Central memory CD4-positive, alpha-beta T cell (primary cell): ENCODE data around the gene NF1.
"Not testable (repeated sequence)": the region's sequence is repeated elsewhere in the genome, so short reads cannot be mapped to it uniquely, and the experiment has no call there.

ENCODE experiments used
- DNase-seq: peaks from one replicate; pipeline ENCODE4 v3.0.0; 2022

NF1 gene

GRCh38 chr17:31355935-31356334 lies 261.2 kb downstream of the NF1 start:
- DNase-seq, result no peak

- DNase-seq, result no peak
Measured at GRCh38 chr17:31357091-31357490, 262.3 kb downstream of the NF1 start.

- DNase-seq, result no peak
Measured at GRCh38 chr17:31357839-31358394, 263.1 kb downstream of the NF1 start.

GRCh38 chr17:31364012-31364411 lies 269.2 kb downstream of the NF1 start:
- DNase-seq, result no peak

- no peak for DNase-seq
Measured at GRCh38 chr17:31366088-31366487, 271.3 kb downstream of the NF1 start.

GRCh38 chr17:31369266-31369665 lies 274.5 kb downstream of the NF1 start:
- DNase-seq, result no peak

- no peak for DNase-seq
Measured at GRCh38 chr17:31371511-31372097, 276.8 kb downstream of the NF1 start.

GRCh38 chr17:31373150-31374093 lies 278.6 kb downstream of the NF1 start:
- peak; percentile 57 for DNase-seq

- DNase-seq, result no peak
Measured at GRCh38 chr17:31374094-31374447, 279.3 kb downstream of the NF1 start.

GRCh38 chr17:31374503-31374902 lies 279.7 kb downstream of the NF1 start:
- no peak for DNase-seq

GRCh38 chr17:31378638-31379037 lies 283.9 kb downstream of the NF1 start:
- DNase-seq, result no peak

- no peak for DNase-seq
Measured at GRCh38 chr17:31379597-31380205, 284.9 kb downstream of the NF1 start.

GRCh38 chr17:31381165-31381668 lies 286.4 kb downstream of the NF1 start:
- no peak for DNase-seq

- not testable (repeated sequence) for DNase-seq
Measured at GRCh38 chr17:31382668-31383275, 288.0 kb downstream of the NF1 start.

- not testable (repeated sequence) for DNase-seq
Measured at GRCh38 chr17:31383488-31383887, 288.7 kb downstream of the NF1 start.

GRCh38 chr17:31385428-31386285 lies 290.9 kb downstream of the NF1 start:
- no peak for DNase-seq

GRCh38 chr17:31386542-31387075 lies 291.8 kb downstream of the NF1 start:
- no peak for DNase-seq

- DNase-seq, result no peak
Measured at GRCh38 chr17:31387438-31387837, 292.7 kb downstream of the NF1 start.

- DNase-seq, result no peak
Measured at GRCh38 chr17:31388351-31388750, 293.6 kb downstream of the NF1 start.

GRCh38 chr17:31388770-31389656 lies 294.2 kb downstream of the NF1 start:
- peak; percentile 20 for DNase-seq
